Spinal cord (tissue), 10 donors: ENCODE measurements around the gene PZP. TPM values are rescaled to one million over a fixed set of nuclear protein-coding genes. Genes with fewer than 3 reads are reported as not detected.
A peak's percentile ranks its signal among the peaks of the same experiment; 100 is the strongest.

Experiments
- DNase-seq, 6 donors: peaks; one replicate each; pipeline versions ENCODE4 v3.0.0 to v3.0.0-alpha.2; 2013 to 2015; ENCODE audit warnings: low spot score in 6 of 6, low read depth in 4 of 6
- H3K27ac ChIP-seq: one replicate; pipeline ENCODE4 v1.5.1; 2013; ENCODE audit warnings: low read depth, low read length, control low read depth
- H3K27me3 ChIP-seq: one replicate; pipeline ENCODE4 v1.6.1; 2013; ENCODE audit warnings: low read length; ENCODE audit not compliant: control insufficient read depth, insufficient read depth
- H3K36me3 ChIP-seq: one replicate; pipeline ENCODE4 v1.6.1; 2013; ENCODE audit warnings: low read length; ENCODE audit not compliant: control insufficient read depth, insufficient read depth
- H3K4me1 ChIP-seq: one replicate; pipeline ENCODE4 v1.6.1; 2013; ENCODE audit warnings: low read length; ENCODE audit not compliant: control insufficient read depth, insufficient read depth
- H3K4me3 ChIP-seq: one replicate; pipeline ENCODE4 v1.5.1; 2013; ENCODE audit warnings: low read depth, low read length, control low read depth
- H3K9me3 ChIP-seq: one replicate; pipeline ENCODE4 v1.6.1; 2013; ENCODE audit warnings: low read length; ENCODE audit not compliant: control insufficient read depth, insufficient read depth
- WGBS: methylation state at CpG from one replicate; pipeline ENCODE4 v1.1.5; 2013; ENCODE audit warnings: missing lambda C conversion rate; ENCODE audit not compliant: insufficient coverage; 5-methylcytosine and 5-hydroxymethylcytosine counted together
- polyA plus RNA-seq, 2 donors: library from polyadenylated mRNA; unstranded; fragments of 120-200 nt; gene quantifications; one replicate each; pipeline ENCODE4 v1.2.1, GENCODE V29; 2013; ENCODE audit not compliant: insufficient read length in 2 of 2
- total RNA-seq, 2 donors: library from RNA; depleted of rRNA in 1 of 2; stranded (reverse); fragments of 120-200 nt in 1 of 2; fragments of >200 nt in 1 of 2; gene quantifications; one replicate each; pipeline versions ENCODE4 v1.2.3 to v1.2.4, GENCODE V29; 2013 to 2014
- donor health status: healthy.

Gene PZP
- total and polyA plus RNA-seq, 4 donors: 0.13 to 0.59 (median 0.43) TPM

GRCh38 chr12:9118158-9118557, 90.0 kb downstream of the PZP start:
- no peak overlapping the region for H3K27ac ChIP-seq
- no peaks in the 10 kb centered on the region for H3K27me3 ChIP-seq
- no peaks in the 10 kb centered on the region for H3K4me1 ChIP-seq
- no peaks in the 10 kb centered on the region for H3K9me3 ChIP-seq
- WGBS: no CpG with 5 or more reads among the region's 3 CpGs
- H3K4me3 ChIP-seq: no peak overlapping the region
- DNase-seq: peak in 1 of 6 donors; percentile 22
- H3K36me3 ChIP-seq: no peaks in the 10 kb centered on the region

DNA sequence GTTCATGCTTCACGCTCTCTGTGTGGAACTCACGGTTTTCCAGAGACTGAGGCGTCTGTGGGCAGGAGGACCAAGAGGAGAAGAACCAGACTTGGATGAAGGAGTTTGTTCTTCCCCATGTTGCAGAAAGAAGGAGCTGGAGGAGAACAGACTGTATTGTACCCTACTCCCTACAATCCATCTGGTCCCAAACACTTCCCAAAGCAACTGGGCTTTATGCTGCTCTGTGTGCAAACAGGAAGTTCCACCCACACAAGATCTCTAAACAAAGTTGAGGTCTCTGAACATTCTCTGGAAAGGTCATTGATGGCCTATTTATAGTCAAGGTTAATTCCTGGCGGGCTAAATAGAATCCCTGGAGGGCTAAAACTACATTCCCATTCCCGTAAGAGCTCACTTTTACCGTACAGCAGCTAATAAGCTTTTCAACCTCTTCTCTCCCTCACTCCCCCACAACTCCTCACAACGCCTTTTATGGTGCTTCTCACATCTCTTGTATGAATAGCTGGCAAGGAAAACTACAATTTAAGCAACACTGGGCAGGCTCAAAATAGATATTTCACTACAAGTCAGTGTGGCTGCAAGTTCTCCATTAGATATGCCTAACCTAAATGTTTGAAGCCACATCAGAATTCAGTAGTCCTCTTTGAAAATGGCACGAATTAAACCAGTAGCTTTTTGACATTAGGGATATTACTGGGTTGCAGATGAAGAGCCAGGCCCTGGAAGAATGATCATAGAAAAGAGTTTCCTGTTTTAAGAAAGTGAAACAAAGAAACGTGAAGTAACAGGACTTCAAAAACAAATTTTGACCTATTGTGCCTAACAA, 92.2 kb downstream of the PZP start, which contains the start of gene A2M:
A2M (minus strand) TSS at position 189 of the 829 bp plus-strand sequence; CDS start at position 119, 70 bp downstream.
- Histone ChIP-seq H3K36me3 (no peaks in the 10 kb centered on the region), H3K27me3 (no peaks in the 10 kb centered on the region), H3K27ac (peak within 1 kb of the TSS; percentile 54), H3K9me3 (no peaks in the 10 kb centered on the region), H3K4me3 (peak within 1 kb of the TSS; percentile 13), H3K4me1 (no peaks in the 10 kb centered on the region)
- 69% methylated on average over 6 of the region's 9 CpGs for WGBS
- peak in 1 of 6 donors; percentile 37 for DNase-seq

GRCh38 chr12:9114946-9115345, 93.2 kb downstream of the PZP start:
- Histone ChIP-seq H3K4me3 (peak overlapping the region; percentile 13), H3K4me1 (no peaks in the 10 kb centered on the region), H3K36me3 (no peaks in the 10 kb centered on the region), H3K27ac (no peak overlapping the region), H3K27me3 (no peaks in the 10 kb centered on the region), H3K9me3 (no peaks in the 10 kb centered on the region)
- DNase-seq: no peak

- H3K27me3 ChIP-seq: no peaks in the 10 kb centered on the region
- H3K9me3 ChIP-seq: no peaks in the 10 kb centered on the region
- no peak overlapping the region for H3K27ac ChIP-seq
- WGBS: no CpG with 5 or more reads among the region's 1 CpG
- H3K36me3 ChIP-seq: no peaks in the 10 kb centered on the region
- peak overlapping the region; percentile 2 for H3K4me3 ChIP-seq
- no peak for DNase-seq
- H3K4me1 ChIP-seq: no peaks in the 10 kb centered on the region
Observed at GRCh38 chr12:9113987-9114309, 94.2 kb downstream of the PZP start.

DNA sequence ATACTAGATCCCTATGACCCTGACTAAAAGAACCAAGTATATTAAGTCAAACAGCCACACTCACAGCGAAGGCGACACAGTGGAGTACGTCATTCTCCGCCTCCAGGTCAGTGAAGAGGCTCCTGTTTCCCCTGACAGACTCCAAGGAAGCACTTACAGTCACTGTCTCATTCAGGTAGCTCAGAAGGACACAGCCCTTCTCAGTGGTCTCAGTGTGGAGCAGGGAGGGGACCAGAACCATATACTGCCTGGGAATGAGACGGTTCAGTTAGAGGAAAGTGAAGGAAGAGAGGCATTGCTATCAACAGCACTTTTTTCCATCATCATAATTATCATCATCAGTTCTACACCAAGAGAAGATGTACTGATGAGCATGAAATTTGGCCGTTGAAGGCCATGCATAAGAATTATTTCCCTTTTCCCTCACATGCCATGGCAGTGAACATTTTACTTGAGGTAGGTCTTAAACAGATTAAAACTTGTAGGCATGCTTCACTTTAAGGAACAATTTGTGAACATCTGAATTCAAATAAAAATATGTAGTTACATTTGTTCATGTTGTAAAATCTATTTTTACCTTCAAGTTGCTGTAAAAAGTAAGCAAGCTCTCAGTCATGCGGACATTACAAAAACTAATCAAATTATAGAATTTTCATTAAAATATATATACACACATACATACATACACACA, 94.8 kb downstream of the PZP start:
- Histone ChIP-seq H3K27ac (no peak overlapping the region), H3K9me3 (no peaks in the 10 kb centered on the region), H3K4me3 (peak overlapping the region; percentile 2), H3K4me1 (no peaks in the 10 kb centered on the region), H3K36me3 (no peaks in the 10 kb centered on the region), H3K27me3 (no peaks in the 10 kb centered on the region)
- DNase-seq: no peak
- 90% methylated on average over 2 of the region's 7 CpGs for WGBS

DNA sequence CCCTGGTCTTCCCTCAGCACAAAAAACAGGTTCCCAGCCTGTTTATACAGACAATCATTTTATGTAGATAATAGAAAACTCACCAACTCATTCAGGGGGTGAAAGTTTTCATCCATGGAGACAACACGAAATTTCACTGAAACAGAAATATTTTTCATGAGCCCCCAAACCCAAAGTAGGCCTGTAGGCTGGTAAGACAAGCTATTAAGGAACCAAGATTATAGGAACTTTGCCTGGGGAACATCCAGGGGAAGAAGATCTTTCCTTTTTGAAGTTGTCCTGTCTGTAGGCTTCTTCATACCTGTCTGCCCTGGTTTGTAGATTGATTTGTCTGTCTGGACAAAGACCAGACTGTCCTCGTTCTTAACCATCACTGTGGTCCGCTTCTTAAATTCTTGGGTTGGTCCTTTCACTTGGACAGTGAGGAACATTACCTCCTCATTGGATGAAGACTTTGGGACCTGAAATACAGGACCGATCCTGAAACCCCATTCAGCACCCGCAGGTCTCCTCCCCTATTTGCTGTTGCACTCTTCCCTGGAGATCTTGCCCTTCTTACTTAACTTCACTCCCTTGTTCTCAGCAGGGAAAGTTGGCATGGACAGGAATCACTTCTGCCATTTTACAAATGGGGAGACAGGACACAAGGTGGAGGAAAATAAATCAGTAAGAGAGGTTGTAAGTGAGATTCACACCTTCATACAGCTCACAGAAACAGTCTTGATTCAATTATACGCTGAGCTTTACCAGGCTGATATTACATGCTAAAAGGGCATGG, 95.9 kb downstream of the PZP start:
- Histone ChIP-seq H3K9me3 (no peaks in the 10 kb centered on the region), H3K27ac (no peak overlapping the region), H3K4me3 (no peak overlapping the region), H3K36me3 (no peaks in the 10 kb centered on the region), H3K27me3 (no peaks in the 10 kb centered on the region), H3K4me1 (no peaks in the 10 kb centered on the region)
- no peak for DNase-seq
- WGBS: 95% methylated on average over 2 of the region's 6 CpGs

- no peaks in the 10 kb centered on the region for H3K9me3 ChIP-seq
- no peaks in the 10 kb centered on the region for H3K36me3 ChIP-seq
- no peak overlapping the region for H3K4me3 ChIP-seq
- H3K4me1 ChIP-seq: no peaks in the 10 kb centered on the region
- H3K27me3 ChIP-seq: no peaks in the 10 kb centered on the region
- H3K27ac ChIP-seq: no peak overlapping the region
- no peak for DNase-seq
- no CpG with 5 or more reads among the region's 1 CpG for WGBS
Observed at GRCh38 chr12:9111525-9111924, 96.7 kb downstream of the PZP start.

DNA sequence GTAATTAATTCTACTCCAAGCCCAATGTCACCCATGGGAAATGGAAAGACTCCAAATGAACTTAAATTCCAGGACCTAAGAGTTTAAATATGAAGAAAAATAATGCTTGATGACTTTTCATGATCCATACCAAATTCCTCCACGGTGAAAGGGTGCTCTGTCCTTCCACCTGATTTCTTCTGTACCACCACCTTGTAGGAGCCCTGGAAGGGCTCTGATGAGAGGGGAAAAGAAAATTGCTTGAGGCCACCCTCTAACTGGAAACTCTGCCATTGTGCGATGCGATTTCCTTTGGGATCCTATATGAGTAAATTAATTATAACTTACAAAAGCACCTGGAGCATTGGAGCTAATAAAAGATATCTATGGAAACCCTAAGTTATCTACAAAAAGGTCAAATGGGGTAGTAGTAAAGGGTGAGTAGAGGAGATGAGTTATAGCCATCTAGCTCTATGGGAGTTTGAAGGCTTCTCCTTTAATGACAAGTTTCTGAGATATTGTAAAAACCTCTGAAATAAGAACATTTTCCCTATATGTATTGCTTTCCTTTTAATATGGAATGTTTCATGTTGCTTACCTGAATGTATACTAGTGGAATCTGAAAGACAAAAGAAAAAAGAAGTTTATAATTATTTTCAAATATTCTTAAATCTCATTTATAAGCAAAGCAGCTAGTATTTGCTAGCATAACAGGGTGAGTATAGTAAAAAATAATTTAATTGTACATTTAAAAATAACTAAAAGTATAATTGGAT, 98.3 kb downstream of the PZP start:
- no peak overlapping the region for H3K4me3 ChIP-seq
- no peak for DNase-seq
- no peaks in the 10 kb centered on the region for H3K27me3 ChIP-seq
- H3K27ac ChIP-seq: no peak overlapping the region
- no CpG with 5 or more reads among the region's 3 CpGs for WGBS
- H3K4me1 ChIP-seq: no peaks in the 10 kb centered on the region
- no peaks in the 10 kb centered on the region for H3K9me3 ChIP-seq
- no peaks in the 10 kb centered on the region for H3K36me3 ChIP-seq

- WGBS: 100% methylated on average over 1 of the region's 1 CpG
- Histone ChIP-seq H3K36me3 (no peaks in the 10 kb centered on the region), H3K27me3 (no peaks in the 10 kb centered on the region), H3K9me3 (no peaks in the 10 kb centered on the region), H3K27ac (no peak overlapping the region), H3K4me1 (no peaks in the 10 kb centered on the region), H3K4me3 (no peak overlapping the region)
- DNase-seq: no peak
Observed at GRCh38 chr12:9109213-9109522, 99.0 kb downstream of the PZP start.
